Measurements from ENCODE around the gene C10orf90. TPM values are rescaled to one million over a fixed set of nuclear protein-coding genes. Genes with fewer than 3 reads are reported as not detected.

Gene C10orf90
- total and polyA plus RNA-seq, 2 of the 8 experiments (the other 6 are each of a cell fraction or from before 2014, with no cell fraction given) = 0.21 TPM; not detected in 1

- POLR2A ChIA-PET (ENCODE audit: partially characterized antibody) = no interaction called here
- CTCF ChIA-PET (ENCODE audit: partially characterized antibody) = interaction anchor here (0.8 kb wide), 1 partner anchor 154 kb away, joined by 3 read pairs; no protein-coding TSS in a partner anchor
Measured at GRCh38 chr10:126595160-126595559, 75.3 kb downstream of the C10orf90 start.

More at GRCh38 chr10:126595160-126595559, 75.3 kb downstream of the C10orf90 start:
- DNase-seq (ENCODE audit: low read depth in 1 of 2, low spot score in 2 of 2) = no peak
- no peak overlapping the region for H3K9ac ChIP-seq (replicated peaks in 1 of 4; ENCODE audit: extremely low read depth in 1 of 4, low read depth in 3 of 4, low read length in 3 of 4)
- H4K20me1 ChIP-seq (replicated peaks in 1 of 2; ENCODE audit: control insufficient read depth in 1 of 2, insufficient read depth in 2 of 2, low read length in 2 of 2) = no peaks in the 10 kb centered on the region
- FAIRE-seq = no peak
- no peak overlapping the region for H3K56ac ChIP-seq (replicated peaks; ENCODE audit: insufficient read length, low read depth, low read length)
- peaks cover 3 to 8% (median 4%) of the 10 kb centered on the region in 4 experiments for H3K4me1 ChIP-seq (replicated peaks in 1 of 4; ENCODE audit: control insufficient read depth in 3 of 4, insufficient read depth in 4 of 4, low read length in 3 of 4)
- H4K91ac ChIP-seq (replicated peaks; ENCODE audit: insufficient read length, low read length) = no peak overlapping the region
- H2BK20ac ChIP-seq (ENCODE audit: low read length) = no peak overlapping the region
- H3K27ac ChIP-seq (ENCODE audit: low read depth, low read length) = no peak overlapping the region
- 80% methylated on average over 2 of the region's 2 CpGs; no CpG with 5 or more reads in 1 of the 2 experiments for WGBS, 2 experiments (ENCODE audit: extremely low coverage in 1 of 2, insufficient coverage in 1 of 2, insufficient read length in 1 of 2, insufficient replicate concordance in 2 of 2, low coverage in 1 of 2, low lambda C conversion rate in 2 of 2, missing lambda C conversion rate in 1 of 2)
- H3K9me3 ChIP-seq (ENCODE audit: insufficient read depth in 2 of 2, low read depth in 1 of 2, low read length in 1 of 2) = no peaks in the 10 kb centered on the region
- H3K4ac ChIP-seq (replicated peaks; ENCODE audit: insufficient read length, low read depth, low read length) = no peak overlapping the region
- H3K14ac ChIP-seq (ENCODE audit: insufficient read length) = no peak overlapping the region
- no peaks in the 10 kb centered on the region for H3K23me2 ChIP-seq (ENCODE audit: low read depth, low read length)
- H2AFZ ChIP-seq (ENCODE audit: low read length) = no peak overlapping the region
- H3K4me3 ChIP-seq (ENCODE audit: extremely low read depth in 1 of 4, insufficient read depth in 2 of 4, low read depth in 3 of 4, low read length in 4 of 4) = no peak overlapping the region
- no peak overlapping the region for H4K5ac ChIP-seq (ENCODE audit: insufficient read length, low read depth, low read length)
- no peaks in the 10 kb centered on the region for H3K79me1 ChIP-seq (ENCODE audit: low read depth, low read length)
- H3K27me3 ChIP-seq (replicated peaks in 1 of 4; ENCODE audit: control insufficient read depth in 3 of 4, extremely low read depth in 1 of 4, insufficient read depth in 3 of 4, low read length in 3 of 4) = no peaks in the 10 kb centered on the region
- no peak overlapping the region for H3K23ac ChIP-seq (ENCODE audit: insufficient read length)
- no peak for TF ChIP-seq RAD21 (IDR thresholded peaks at IDR 0.05 in 1 of 2, conservative IDR thresholded peaks at IDR 0.05 in 1 of 2; ENCODE audit: low read depth in 2 of 2, low read length in 2 of 2)
- no peak for TF ChIP-seq HDAC2 (IDR thresholded peaks at IDR 0.05; ENCODE audit: borderline replicate concordance in 1 of 2, low read depth in 2 of 2, low read length in 2 of 2)
- no peak for TF ChIP-seq HDAC6 (IDR thresholded peaks at IDR 0.05; ENCODE audit: low read depth, low read length)
- TF ChIP-seq, protein P1, sequence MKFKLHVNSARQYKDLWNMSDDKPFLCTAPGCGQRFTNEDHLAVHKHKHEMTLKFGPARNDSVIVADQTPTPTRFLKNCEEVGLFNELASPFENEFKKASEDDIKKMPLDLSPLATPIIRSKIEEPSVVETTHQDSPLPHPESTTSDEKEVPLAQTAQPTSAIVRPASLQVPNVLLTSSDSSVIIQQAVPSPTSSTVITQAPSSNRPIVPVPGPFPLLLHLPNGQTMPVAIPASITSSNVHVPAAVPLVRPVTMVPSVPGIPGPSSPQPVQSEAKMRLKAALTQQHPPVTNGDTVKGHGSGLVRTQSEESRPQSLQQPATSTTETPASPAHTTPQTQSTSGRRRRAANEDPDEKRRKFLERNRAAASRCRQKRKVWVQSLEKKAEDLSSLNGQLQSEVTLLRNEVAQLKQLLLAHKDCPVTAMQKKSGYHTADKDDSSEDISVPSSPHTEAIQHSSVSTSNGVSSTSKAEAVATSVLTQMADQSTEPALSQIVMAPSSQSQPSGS (IDR thresholded peaks at IDR 0.05; ENCODE audit: low read length) = no peak
- TF ChIP-seq GTF2F1 (IDR thresholded peaks at IDR 0.05; ENCODE audit: borderline replicate concordance, low read depth, low read length) = no peak
- TF ChIP-seq SIN3A (conservative IDR thresholded peaks at IDR 0.05 in 1 of 2, IDR thresholded peaks at IDR 0.05 in 1 of 2; ENCODE audit: low read depth in 1 of 2, low read length in 2 of 2) = no peak
- TF ChIP-seq POLR2A (IDR thresholded peaks at IDR 0.05; ENCODE audit: control extremely low read depth in 1 of 2, low read depth in 2 of 2, low read length in 2 of 2) = no peak
- no peak for TF ChIP-seq JUND (IDR thresholded peaks at IDR 0.05; ENCODE audit: low read length)
- TF ChIP-seq ZNF274 (IDR thresholded peaks at IDR 0.05; ENCODE audit: borderline replicate concordance, extremely low read depth, low read length) = no peak
- no peak for TF ChIP-seq POLR2AphosphoS5 (IDR thresholded peaks at IDR 0.05; ENCODE audit: low read depth, low read length)
- no peak overlapping the region for H2BK5ac ChIP-seq (ENCODE audit: low read depth, low read length)
- no peak overlapping the region for H2BK120ac ChIP-seq (replicated peaks; ENCODE audit: low read depth, low read length)
- H3K4me2 ChIP-seq (ENCODE audit: insufficient read depth in 1 of 2, low read depth in 2 of 2, low read length in 2 of 2) = no peak overlapping the region
- H3K79me2 ChIP-seq (ENCODE audit: control insufficient read depth in 1 of 2, insufficient read depth in 2 of 2, low read length in 2 of 2) = no peaks in the 10 kb centered on the region
- no peak overlapping the region for H2BK15ac ChIP-seq (ENCODE audit: low read length)
- H4K8ac ChIP-seq (ENCODE audit: extremely low read depth, insufficient read depth, low read length) = no peak overlapping the region
- no peak overlapping the region for H3K18ac ChIP-seq (ENCODE audit: extremely low read depth, low read length)
- H2BK12ac ChIP-seq (ENCODE audit: low read depth, low read length) = no peak overlapping the region
- no peak overlapping the region for H2AK5ac ChIP-seq (ENCODE audit: low read depth, low read length)
- no peaks in the 10 kb centered on the region for H3K36me3 ChIP-seq (ENCODE audit: control insufficient read depth in 2 of 4, insufficient read depth in 4 of 4, low read length in 3 of 4)

Data from H1 (cell line).